MCF 10A (cell line): ENCODE measurements around the gene OSM. TPM values are rescaled to one million over a fixed set of nuclear protein-coding genes. Genes with fewer than 3 reads are reported as not detected.

ENCODE experiments used
- BruUV-seq: library from RNA; stranded (reverse); fragments of 400-500 nt; replicated peaks from 2 replicates; lab custom pipeline; 2021; lab: Mats Ljungman, UMichigan
- CTCF ChIA-PET: fragments of 300-600 bp; sonication (Branson Sonifier 250); formaldehyde crosslinking; extraction: SDS; loops from one replicate; lab custom pipeline; 2021; ENCODE audit warnings: antibody characterized with exemption, inconsistent platforms; lab: Yijun Ruan, JAX
- POLR2A ChIA-PET: fragments of 300-600, 350-650 bp; sonication (Branson Sonifier 250); formaldehyde crosslinking; extraction: SDS; loops from one replicate; lab custom pipeline; 2020; ENCODE audit warnings: antibody characterized with exemption, inconsistent platforms; lab: Yijun Ruan, JAX
- DNase-seq: peaks from one replicate; pipeline ENCODE4 v3.0.0-alpha.2; 2018; ENCODE audit not compliant: unreplicated experiment
- H3K27ac Mint-ChIP-seq: one replicate; pipeline ENCODE4 v1.8.0; 2022; ENCODE audit warnings: mild to moderate bottlenecking, low read depth, mixed read lengths; ENCODE audit not compliant: unreplicated experiment
- H3K27me3 Mint-ChIP-seq: one replicate; pipeline ENCODE4 v1.8.0; 2022; ENCODE audit warnings: mixed read lengths; ENCODE audit not compliant: insufficient read depth, unreplicated experiment
- H3K36me3 Mint-ChIP-seq: one replicate; pipeline ENCODE4 v1.8.0; 2022; ENCODE audit warnings: mild to moderate bottlenecking, moderate library complexity, mixed read lengths; ENCODE audit not compliant: insufficient read depth, unreplicated experiment
- H3K4me1 Mint-ChIP-seq: one replicate; pipeline ENCODE4 v1.8.0; 2022; ENCODE audit warnings: mixed read lengths; ENCODE audit not compliant: insufficient read depth, unreplicated experiment
- H3K4me3 Mint-ChIP-seq: one replicate; pipeline ENCODE4 v1.8.0; 2022; ENCODE audit warnings: mild to moderate bottlenecking, moderate library complexity, mixed read lengths; ENCODE audit not compliant: unreplicated experiment
- H3K9me3 Mint-ChIP-seq: one replicate; pipeline ENCODE4 v1.8.0; 2022; ENCODE audit warnings: mixed read lengths; ENCODE audit not compliant: unreplicated experiment
- CTCF ChIP-seq: fragments of 200-600 bp; IDR thresholded peaks from one replicate; pipeline ENCODE4 v1.8.0; 2022; ENCODE audit warnings: antibody characterized with exemption, mild to moderate bottlenecking; ENCODE audit not compliant: unreplicated experiment
- intact Hi-C: fragments of 100-400 bp; cut with micrococcal nuclease; formaldehyde crosslinking; loops from 2 replicates; pipeline ENCODE4 v1.14.1; 2022
- total RNA-seq: library from RNA; stranded (reverse); gene quantifications from 2 replicates; pipeline ENCODE4 v1.2.3, GENCODE V29; 2022

OSM gene
- total RNA-seq, 1 experiment from 2014 or later, result not detected

- H3K27me3 Mint-ChIP-seq, result no peaks in the 10 kb centered on the region
- POLR2A ChIA-PET, result interaction anchor here (0.7 to 6.4 kb wide), 5 partner anchors 14 to 21 kb away, joined by 3 to 47 read pairs (median 8); partner anchors contain the start of genes CASTOR1 and TBC1D10A
These were observed 43.5 kb upstream of the OSM start for GRCh38 chr22:30309951-30310741.

GRCh38 chr22:30308518-30309230 is 42.0 kb upstream of the OSM start:
- no peak for TF ChIP-seq CTCF
- intact Hi-C loops, result no loop called here
- CTCF ChIA-PET, result interaction anchor here (0.8 to 0.9 kb wide), 3 partner anchors 14 to 79 kb away, joined by 3 read pairs; partner anchors contain the start of gene RNF215
- no TSS peak for BruUV-seq
- Mint-ChIP-seq H3K4me1 (peaks cover 62% of the 10 kb centered on the region), H3K27me3 (no peaks in the 10 kb centered on the region), H3K36me3 (no peaks in the 10 kb centered on the region), H3K9me3 (no peaks in the 10 kb centered on the region), H3K4me3 (no peak overlapping the region), H3K27ac (no peak overlapping the region)
- no peak for DNase-seq
- POLR2A ChIA-PET, result interaction anchor here (0.7 to 0.9 kb wide), 2 partner anchors 17 to 18 kb away, joined by 3 to 4 read pairs; partner anchors contain the start of gene TBC1D10A

More at GRCh38 chr22:30309951-30310741, 43.5 kb upstream of the OSM start:
- intact Hi-C loops, result no loop called here
- BruUV-seq, result no TSS peak
- Mint-ChIP-seq H3K4me1 (peaks cover 54% of the 10 kb centered on the region), H3K27ac (no peak overlapping the region), H3K9me3 (no peaks in the 10 kb centered on the region), H3K36me3 (no peaks in the 10 kb centered on the region), H3K4me3 (no peak overlapping the region)
- TF ChIP-seq CTCF, result no peak
- CTCF ChIA-PET, result interaction anchor here (0.6 to 4.7 kb wide), 4 partner anchors 8 to 202 kb away, joined by 3 to 26 read pairs (median 4); partner anchors contain the start of gene CASTOR1
- DNase-seq, result no peak

- H3K27me3 Mint-ChIP-seq, result no peaks in the 10 kb centered on the region
- intact Hi-C loops, result no loop called here
- DNase-seq, result no peak
- CTCF ChIA-PET, result interaction anchor here (0.8 kb wide), 1 partner anchor 13 kb away, joined by 3 read pairs; no protein-coding TSS in a partner anchor
- H3K4me3 Mint-ChIP-seq, result no peak overlapping the region
- H3K9me3 Mint-ChIP-seq, result no peaks in the 10 kb centered on the region
- no peak overlapping the region for H3K27ac Mint-ChIP-seq
- no peaks in the 10 kb centered on the region for H3K36me3 Mint-ChIP-seq
- BruUV-seq, result no TSS peak
- no peak for TF ChIP-seq CTCF
- H3K4me1 Mint-ChIP-seq, result peaks cover 66% of the 10 kb centered on the region
- POLR2A ChIA-PET, result interaction anchor here (0.7 to 0.9 kb wide), 2 partner anchors 17 to 19 kb away, joined by 3 to 4 read pairs; partner anchors contain the start of gene TBC1D10A
These were observed 41.4 kb upstream of the OSM start for GRCh38 chr22:30308093-30308492.
